GM15510 (cell line): Measurements from ENCODE around the gene RALGAPA2.

ENCODE experiments used
- POLR2A ChIP-seq: IDR thresholded peaks from 3 replicates; pipeline ENCODE4 v1.6.1; 2011; ENCODE audit warnings: borderline replicate concordance; ENCODE audit not compliant: insufficient read length; ENCODE audit errors: extremely low read depth

Gene RALGAPA2

GRCh38 chr20:20734475-20734948 is 22.1 kb upstream of the RALGAPA2 start:
- no peak for TF ChIP-seq POLR2A

GRCh38 chr20:20733943-20734342 is 21.5 kb upstream of the RALGAPA2 start:
- no peak for TF ChIP-seq POLR2A

- TF ChIP-seq POLR2A, result no peak
Measured at GRCh38 chr20:20732641-20733040, 20.2 kb upstream of the RALGAPA2 start.

- TF ChIP-seq POLR2A, result no peak
Measured at GRCh38 chr20:20731945-20732296, 19.5 kb upstream of the RALGAPA2 start.

- TF ChIP-seq POLR2A, result no peak
Measured at GRCh38 chr20:20731000-20731944, 18.8 kb upstream of the RALGAPA2 start.

GRCh38 chr20:20729563-20729962 is 17.1 kb upstream of the RALGAPA2 start:
- TF ChIP-seq POLR2A, result no peak

- no peak for TF ChIP-seq POLR2A
Measured at GRCh38 chr20:20721489-20721888, 9.0 kb upstream of the RALGAPA2 start.

GRCh38 chr20:20720158-20720557 is 7.7 kb upstream of the RALGAPA2 start:
- TF ChIP-seq POLR2A, result no peak

GRCh38 chr20:20719411-20719810 is 7.0 kb upstream of the RALGAPA2 start:
- no peak for TF ChIP-seq POLR2A

- TF ChIP-seq POLR2A, result no peak
Measured at GRCh38 chr20:20713244-20713765, 861 bp upstream of the RALGAPA2 start.

- no peak for TF ChIP-seq POLR2A
Measured at GRCh38 chr20:20712004-20712473, 405 bp downstream of the RALGAPA2 start.

- no peak for TF ChIP-seq POLR2A
Measured at GRCh38 chr20:20711413-20711812, 1.0 kb downstream of the RALGAPA2 start.

GRCh38 chr20:20710443-20711315 is 1.8 kb downstream of the RALGAPA2 start:
- no peak for TF ChIP-seq POLR2A

- TF ChIP-seq POLR2A, result no peak
Measured at GRCh38 chr20:20709887-20710286, 2.6 kb downstream of the RALGAPA2 start.

GRCh38 chr20:20706285-20706684 is 6.2 kb downstream of the RALGAPA2 start:
- TF ChIP-seq POLR2A, result no peak
